Neural cell (in vitro differentiated cells): ENCODE results near the gene TAF1C. TPM values are rescaled to one million over a fixed set of nuclear protein-coding genes. Genes with fewer than 3 reads are reported as not detected.
A peak's percentile ranks its signal among the peaks of the same experiment; 100 is the strongest.

Experiments
- H2AFZ ChIP-seq: fragments of 200-600, 300-800 bp; sonication (generic), shearing (Covaris generic); 2 replicates; pipeline ENCODE4 v1.6.0; 2014; ENCODE audit warnings: low read depth, mild to moderate bottlenecking, antibody characterized with exemption, low read length, moderate library complexity
- H3F3A ChIP-seq: fragments of 200-600 bp; shearing (Covaris generic); 2 replicates; pipeline ENCODE4 v1.6.1; 2016; ENCODE audit warnings: mild to moderate bottlenecking, moderate library complexity, mixed read lengths, antibody characterized with exemption, low read length; ENCODE audit not compliant: insufficient read depth, poor library complexity, severe bottlenecking
- H3K27ac ChIP-seq: fragments of 200-600, 300-800 bp; sonication (generic), shearing (Covaris generic); 2 replicates; pipeline ENCODE4 v1.5.1; 2014; ENCODE audit warnings: mild to moderate bottlenecking, low read length, moderate library complexity
- H3K27me3 ChIP-seq: fragments of 300-800, 200-600 bp; sonication (generic), shearing (Covaris generic); 2 replicates; pipeline ENCODE4 v1.6.0; 2014; ENCODE audit warnings: mild to moderate bottlenecking, low read depth, low read length, moderate library complexity; ENCODE audit not compliant: insufficient read depth
- H3K36me3 ChIP-seq: fragments of 300-800, 200-600 bp; sonication (generic), shearing (Covaris generic); 2 replicates; pipeline ENCODE4 v1.5.1; 2014; ENCODE audit warnings: mild to moderate bottlenecking, antibody characterized with exemption, low read length, moderate library complexity; ENCODE audit not compliant: insufficient read depth
- H3K4me2 ChIP-seq: fragments of 300-800, 200-600 bp; sonication (generic), shearing (Covaris generic); 2 replicates; pipeline ENCODE4 v1.6.0; 2014; ENCODE audit warnings: mild to moderate bottlenecking, low read length
- H3K4me3 ChIP-seq: fragments of 300-800, 200-600 bp; sonication (generic), shearing (Covaris generic); 2 replicates; pipeline ENCODE4 v1.5.1; 2014; ENCODE audit warnings: mild to moderate bottlenecking, low read length, moderate library complexity
- H3K79me2 ChIP-seq: fragments of 200-600 bp; shearing (Covaris generic); replicated peaks from 2 replicates; pipeline ENCODE4 v1.6.0; 2014; ENCODE audit warnings: mild to moderate bottlenecking, low read length, moderate library complexity; ENCODE audit not compliant: insufficient read depth
- H3K9ac ChIP-seq: fragments of 300-800, 200-600 bp; sonication (generic), shearing (Covaris generic); 2 replicates; pipeline ENCODE4 v1.6.1; 2016; ENCODE audit warnings: mild to moderate bottlenecking, low read length, mixed read lengths
- H3K9me2 ChIP-seq: fragments of 200-600 bp; shearing (Covaris generic); 2 replicates; pipeline ENCODE4 v1.6.1; 2016; ENCODE audit warnings: mild to moderate bottlenecking, low read length, mixed read lengths; ENCODE audit not compliant: insufficient read depth
- H3K9me3 ChIP-seq: fragments of 200-600, 300-800 bp; sonication (generic), shearing (Covaris generic); 2 replicates; pipeline ENCODE4 v1.6.1; 2016; ENCODE audit warnings: mild to moderate bottlenecking, mixed run types, low read length, moderate library complexity, mixed read lengths
- H4K20me1 ChIP-seq: fragments of 200-600 bp; shearing (Covaris generic); 2 replicates; pipeline ENCODE4 v1.6.1; 2016; ENCODE audit warnings: mild to moderate bottlenecking, mixed run types; ENCODE audit not compliant: insufficient read depth
- CTCF ChIP-seq: fragments of 450-650 bp; IDR thresholded peaks from 2 replicates; pipeline ENCODE4 v1.5.1; 2014; ENCODE audit warnings: antibody characterized with exemption, mild to moderate bottlenecking, moderate library complexity; ENCODE audit not compliant: poor library complexity, severe bottlenecking
- EP300 ChIP-seq: fragments of 450-650 bp; conservative IDR thresholded peaks from 2 replicates; pipeline ENCODE4 v1.6.1; 2014; ENCODE audit warnings: antibody characterized with exemption, mild to moderate bottlenecking, moderate library complexity; ENCODE audit not compliant: poor library complexity, severe bottlenecking
- EZH2 ChIP-seq: fragments of 200-600, 300-800 bp; shearing (Covaris generic), sonication (generic); IDR thresholded peaks from 2 replicates; pipeline ENCODE4 v1.6.1; 2014; ENCODE audit warnings: antibody characterized with exemption, low read length, borderline replicate concordance, mild to moderate bottlenecking; ENCODE audit not compliant: insufficient read depth, poor library complexity, severe bottlenecking
- MXI1 ChIP-seq: fragments of 450-650 bp; conservative IDR thresholded peaks from 2 replicates; pipeline ENCODE4 v1.6.1; 2014; ENCODE audit warnings: antibody characterized with exemption, mild to moderate bottlenecking; ENCODE audit not compliant: poor library complexity, severe bottlenecking
- POLR2AphosphoS5 ChIP-seq: IDR thresholded peaks from 2 replicates; pipeline ENCODE4 v1.6.1; 2012
- RAD21 ChIP-seq: fragments of 450-650 bp; conservative IDR thresholded peaks from 2 replicates; pipeline ENCODE4 v1.6.1; 2014; ENCODE audit warnings: antibody characterized with exemption, mild to moderate bottlenecking, moderate library complexity
- REST ChIP-seq: IDR thresholded peaks from 2 replicates; pipeline ENCODE4 v1.6.1; 2012; ENCODE audit warnings: borderline replicate concordance
- SMC3 ChIP-seq: fragments of 450-650 bp; conservative IDR thresholded peaks from 2 replicates; pipeline ENCODE4 v1.6.1; 2014; ENCODE audit warnings: antibody characterized with exemption, mild to moderate bottlenecking, moderate library complexity; ENCODE audit not compliant: poor library complexity
- TAF1 ChIP-seq: IDR thresholded peaks from 2 replicates; pipeline ENCODE4 v1.6.1; 2012; ENCODE audit warnings: low read depth
- polyA plus RNA-seq: library from polyadenylated mRNA; depleted of rRNA; stranded (reverse); fragments of >200 nt; gene quantifications from 2 replicates; pipeline ENCODE4 v1.2.3, GENCODE V29; 2014

TAF1C gene
- polyA plus RNA-seq, 1 donor from 2014 or later, result 25.5 TPM

DNA sequence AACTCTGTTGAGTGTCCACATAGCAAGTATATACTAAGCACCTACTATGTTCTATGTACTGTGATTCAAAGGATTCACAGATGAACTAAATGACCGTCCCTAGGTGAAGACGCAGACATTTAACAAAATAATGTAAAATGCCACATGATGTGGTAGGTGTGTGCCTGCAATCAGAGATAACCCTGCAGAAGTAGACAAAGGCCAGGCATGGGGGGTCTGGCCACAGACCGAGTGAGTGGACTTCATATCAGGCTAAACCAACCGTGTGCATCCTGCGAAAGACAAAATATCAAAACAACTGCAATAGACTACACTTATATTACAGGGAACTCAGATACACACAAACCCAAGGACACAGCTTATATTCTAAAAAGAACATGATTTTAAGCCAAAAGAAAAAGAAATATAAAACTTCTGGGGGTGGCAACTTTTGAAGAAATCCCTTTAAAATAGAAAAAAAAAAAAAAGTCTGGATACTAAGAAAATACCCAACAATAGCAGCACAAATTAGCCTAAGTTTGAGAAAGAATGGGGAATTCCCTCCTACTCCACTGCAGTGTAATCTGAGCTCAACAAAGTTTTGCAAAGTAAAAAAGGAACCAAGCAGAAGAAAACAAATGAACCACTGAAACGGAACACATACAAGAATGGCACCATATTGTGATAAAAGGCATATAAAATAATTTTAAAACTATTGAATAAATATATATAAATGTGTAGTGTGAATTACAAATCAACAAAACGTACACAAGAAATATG is 54.2 kb downstream of the TAF1C start:
- no peaks in the 10 kb centered on the region for H3K27me3 ChIP-seq
- H3K36me3 ChIP-seq, result no peaks in the 10 kb centered on the region
- no peaks in the 10 kb centered on the region for H3K9me3 ChIP-seq
- no peak overlapping the region for H3K27ac ChIP-seq
- H3F3A ChIP-seq, result peaks cover 6% of the 10 kb centered on the region
- no peak overlapping the region for H2AFZ ChIP-seq
- H4K20me1 ChIP-seq, result no peaks in the 10 kb centered on the region
- no peaks in the 10 kb centered on the region for H3K9me2 ChIP-seq
- H3K4me2 ChIP-seq, result no peak overlapping the region
- peaks cover 42% of the 10 kb centered on the region for H3K79me2 ChIP-seq
- no peak for TF ChIP-seq TAF1
- TF ChIP-seq SMC3, result no peak
- no peak overlapping the region for H3K4me3 ChIP-seq
- no peak overlapping the region for H3K9ac ChIP-seq

- Histone ChIP-seq H4K20me1 (no peaks in the 10 kb centered on the region), H3K9me3 (no peaks in the 10 kb centered on the region), H3K27me3 (no peaks in the 10 kb centered on the region), H3K9ac (peak overlapping the region; percentile 25), H3K9me2 (no peaks in the 10 kb centered on the region), H3K4me3 (peak overlapping the region; percentile 42), H2AFZ (no peak overlapping the region), H3K27ac (peak overlapping the region; percentile 71), H3F3A (peaks cover 6% of the 10 kb centered on the region), H3K79me2 (peaks cover 26% of the 10 kb centered on the region), H3K36me3 (no peaks in the 10 kb centered on the region), H3K4me2 (peak overlapping the region; percentile 22)
- no peak for TF ChIP-seq POLR2AphosphoS5
- TF ChIP-seq CTCF, result no peak
- no peak for TF ChIP-seq REST
- no peak for TF ChIP-seq TAF1
- TF ChIP-seq RAD21, result peak; percentile 29
- TF ChIP-seq EP300, result peak; percentile 72
- TF ChIP-seq MXI1, result peak; percentile 27
- TF ChIP-seq SMC3, result peak; percentile 33
- no peak for TF ChIP-seq EZH2
Measured at GRCh38 chr16:84131117-84131516, 55.7 kb downstream of the TAF1C start.

Other genes with a start within 250 kb of the TAF1C start
- gene OSGIN1, start 233.8 kb downstream of the TAF1C start, polyA plus RNA-seq, result 2.1 TPM in 1 of 2 replicates, not detected in the other
- 9.6 and 12.5 TPM in 2 replicates for gene NECAB2, start 218.8 kb downstream of the TAF1C start, polyA plus RNA-seq
- not detected in 2 replicates for gene SLC38A8, start 144.3 kb downstream of the TAF1C start, polyA plus RNA-seq
- 66.9 and 86.9 TPM in 2 replicates for gene MBTPS1, start 70.1 kb downstream of the TAF1C start, polyA plus RNA-seq
- gene HSDL1, start 41.9 kb downstream of the TAF1C start, polyA plus RNA-seq, result 211 and 217 TPM in 2 replicates
- gene DNAAF1, start 41.7 kb downstream of the TAF1C start, polyA plus RNA-seq, result 0.71 TPM in 1 of 2 replicates, not detected in the other
- gene ADAD2, start 4.1 kb upstream of the TAF1C start, polyA plus RNA-seq, result not detected in 2 replicates
- gene KCNG4, start 53.0 kb upstream of the TAF1C start, polyA plus RNA-seq, result not detected in 2 replicates
- gene WFDC1, start 107.8 kb upstream of the TAF1C start, polyA plus RNA-seq, result not detected in 2 replicates
- gene ATP2C2, start 181.5 kb upstream of the TAF1C start, polyA plus RNA-seq, result not detected in 2 replicates